GM12892 (cell line): ENCODE measurements around the gene DGAT2L6.

Experiments
- POLR2A ChIP-seq: IDR thresholded peaks from 2 replicates; pipeline ENCODE4 v1.6.1; 2011; ENCODE audit warnings: low read depth, low read length, control low read depth
- POLR2AphosphoS5 ChIP-seq: IDR thresholded peaks from 2 replicates; pipeline ENCODE4 v1.6.1; 2011; ENCODE audit warnings: low read depth, low read length, control low read depth
- TAF1 ChIP-seq: IDR thresholded peaks from 2 replicates; pipeline ENCODE4 v1.6.1; 2011; ENCODE audit warnings: low read depth, mild to moderate bottlenecking, control low read depth, low read length, borderline replicate concordance

DNA sequence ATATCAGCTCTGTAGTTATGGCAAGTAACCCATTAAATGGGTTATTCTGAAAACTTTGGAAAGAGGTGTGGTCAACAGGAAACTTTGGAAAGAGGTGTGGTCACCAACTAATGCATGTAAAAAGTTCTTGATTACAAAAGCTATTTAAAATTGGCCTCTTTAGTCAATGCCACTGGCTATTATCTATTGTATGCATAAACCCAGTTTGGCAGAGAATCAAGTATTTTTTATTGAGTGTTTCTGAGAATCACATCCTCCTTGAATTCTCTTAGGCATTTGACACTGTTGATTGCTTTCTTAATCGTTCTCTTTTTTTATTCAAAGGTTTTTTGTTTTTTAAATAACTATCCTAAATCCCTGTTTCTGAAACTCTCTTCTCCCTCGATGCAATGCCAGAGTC is 75.2 kb downstream of the DGAT2L6 start:
- no peak for TF ChIP-seq POLR2A
- TF ChIP-seq POLR2AphosphoS5, result no peak
- TF ChIP-seq TAF1, result no peak
